ENCODE results near the gene AHRR. TPM values are rescaled to one million over a fixed set of nuclear protein-coding genes. Genes with fewer than 3 reads are reported as not detected.

AHRR gene
- total and polyA plus RNA-seq, 10 of the 15 experiments (the other 5 are each of a cell fraction or from before 2014, with no cell fraction given) = 0.90 to 35.2 (median 19.2) TPM

DNA sequence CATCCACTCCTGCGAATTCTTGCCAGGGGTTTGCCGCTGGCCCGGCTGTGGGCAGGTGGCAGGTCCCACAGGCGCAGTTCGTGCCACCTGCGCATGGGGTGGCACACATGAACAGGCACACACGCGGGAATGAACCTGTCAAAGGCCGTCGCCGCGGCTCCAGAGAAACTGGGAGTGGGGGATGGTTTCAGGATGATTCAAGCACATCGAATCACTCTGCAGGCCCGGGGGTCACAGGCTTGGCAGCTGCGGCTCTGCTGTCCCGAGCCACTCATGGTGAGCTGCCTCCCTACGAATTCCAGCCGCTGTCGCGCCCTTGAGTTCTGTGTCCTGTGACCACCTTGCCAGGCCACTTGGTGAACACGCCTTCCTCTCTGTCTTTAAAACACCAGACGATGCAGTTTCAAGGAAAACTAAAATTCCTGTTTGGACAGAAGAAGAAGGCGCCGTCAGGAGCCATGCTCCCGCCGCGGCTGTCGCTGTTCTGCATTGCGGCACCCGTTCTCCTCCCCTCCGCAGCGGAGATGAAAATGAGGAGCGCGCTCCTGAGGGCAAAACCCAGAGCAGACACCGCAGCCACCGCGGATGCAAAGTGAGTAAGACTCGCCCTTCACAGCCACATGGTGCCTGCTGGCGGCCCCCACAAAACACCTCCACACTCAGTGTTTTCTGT is 106.0 kb downstream of the AHRR start:
- Histone ChIP-seq H4K20me1 (ENCODE audit: control insufficient read depth, insufficient read depth) (no peaks in the 10 kb centered on the region), H3K36me3 (ENCODE audit: control insufficient read depth in 2 of 2, insufficient read depth in 2 of 2, low read length in 1 of 2) (peaks cover 3 to 21% of the 10 kb centered on the region in 2 experiments; a peak in 3 of 4 replicates), H3K4me1 (ENCODE audit: control insufficient read depth, insufficient read depth, low read length) (peaks cover 30% of the 10 kb centered on the region), H3K9ac (ENCODE audit: control insufficient read depth, insufficient read depth, low read length) (no peak overlapping the region), H3K27ac (ENCODE audit: control insufficient read depth, insufficient read depth) (no peak overlapping the region), H3K4me3 (no peak overlapping the region), H3K4me2 (ENCODE audit: control insufficient read depth, insufficient read depth) (no peak overlapping the region), H3K9me3 (replicated peaks; ENCODE audit: control insufficient read depth, insufficient read depth, low read length) (no peaks in the 10 kb centered on the region), H3K27me3 (replicated peaks in 1 of 2; ENCODE audit: control insufficient read depth in 2 of 2, insufficient read depth in 2 of 2, low read length in 1 of 2) (no peaks in the 10 kb centered on the region), H3K79me2 (ENCODE audit: control insufficient read depth, insufficient read depth, low read length) (no peaks in the 10 kb centered on the region; the same call in none of the 2 replicates), H2AFZ (ENCODE audit: control insufficient read depth, low read depth, low read length) (no peak overlapping the region)
- ChIA-PET RAD21 (ENCODE audit: unreplicated experiment) (interaction anchor here (6.0 kb wide), 1 partner anchor 111 kb away, joined by 82 read pairs; no protein-coding TSS in a partner anchor), POLR2A (no interaction called here), SMC1A (ENCODE audit: uncharacterized antibody, unreplicated experiment) (interaction anchor here (1.5 kb wide), 1 partner anchor 111 kb away, joined by 9 read pairs; no protein-coding TSS in a partner anchor), CTCF (interaction anchor here (0.7 to 6.4 kb wide), 2 partner anchors 49 to 109 kb away, joined by 3 to 126 read pairs; partner anchors contain the start of gene AHRR)
- 91% methylated on average over 39 of the region's 39 CpGs for WGBS (ENCODE audit: insufficient coverage, insufficient replicate concordance, low lambda C conversion rate, missing lambda C conversion rate)
- DNase-seq (ENCODE audit: low read depth, low spot score) = no peak
- intact Hi-C loops (cut with micrococcal nuclease; ENCODE audit: unreplicated experiment) = no loop called here
- BruUV-seq (replicated peaks) = no TSS peak
- no peak for ATAC-seq
- no peak for FAIRE-seq
- no peak for TF ChIP-seq CHD2 (IDR thresholded peaks at IDR 0.05; ENCODE audit: borderline replicate concordance, low read depth, low read length)
- TF ChIP-seq NFIC (IDR thresholded peaks at IDR 0.05; ENCODE audit: low read depth, low read length) = no peak
- no peak for TF ChIP-seq NRF1 (conservative IDR thresholded peaks at IDR 0.05; ENCODE audit: low read depth, low read length)
- no peak for TF ChIP-seq FOXM1 (IDR thresholded peaks at IDR 0.05; ENCODE audit: low read depth, low read length)
- TF ChIP-seq FOXK2 (IDR thresholded peaks at IDR 0.05) = no peak
- no peak for TF ChIP-seq PML (IDR thresholded peaks at IDR 0.05; ENCODE audit: low read length)
- no peak for TF ChIP-seq EED (IDR thresholded peaks at IDR 0.05; ENCODE audit: low read depth)
- in situ Hi-C loops (cut with MboI) = no loop called here

DNA sequence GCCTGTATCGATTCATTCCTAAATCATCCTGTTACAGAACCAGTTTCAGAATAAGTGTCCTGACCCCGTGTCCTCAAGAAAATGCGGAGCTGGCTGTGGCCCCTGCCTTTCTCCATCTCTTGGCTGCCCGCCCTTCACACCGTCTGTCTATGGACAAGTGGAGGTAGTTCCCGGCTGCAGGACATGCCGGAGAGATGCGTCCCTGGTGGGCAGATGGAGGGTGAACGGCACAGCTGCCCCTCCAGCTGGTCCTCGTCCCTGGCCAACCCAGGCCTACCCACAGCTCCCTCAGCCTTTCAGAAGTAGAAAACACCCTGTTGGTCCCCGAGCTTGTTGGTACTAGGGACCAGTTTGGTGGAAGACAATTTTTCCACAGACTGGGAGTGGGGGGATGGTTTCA is 106.7 kb downstream of the AHRR start:
- no peaks in the 10 kb centered on the region; the same call in none of the 2 replicates for H3K79me2 ChIP-seq (ENCODE audit: control insufficient read depth, insufficient read depth, low read length)
- 75% methylated on average over 11 of the region's 11 CpGs for WGBS (ENCODE audit: insufficient coverage, insufficient replicate concordance, low lambda C conversion rate, missing lambda C conversion rate)
- SMC1A ChIA-PET (ENCODE audit: uncharacterized antibody, unreplicated experiment) = interaction anchor here (0.6 to 1.5 kb wide), 2 partner anchors 108 to 112 kb away, joined by 3 to 9 read pairs; no protein-coding TSS in a partner anchor
- ATAC-seq (no peak), FAIRE-seq (no peak), DNase-seq (ENCODE audit: low read depth, low spot score) (no peak)
- no TSS peak for BruUV-seq (replicated peaks)
- H2AFZ ChIP-seq (ENCODE audit: control insufficient read depth, low read depth, low read length) = no peak overlapping the region
- POLR2A ChIA-PET = no interaction called here
- intact Hi-C loops (cut with micrococcal nuclease; ENCODE audit: unreplicated experiment) = no loop called here
- RAD21 ChIA-PET (ENCODE audit: unreplicated experiment) = interaction anchor here (6.0 kb wide), 1 partner anchor 111 kb away, joined by 82 read pairs; no protein-coding TSS in a partner anchor
- no peak overlapping the region for H3K9ac ChIP-seq (ENCODE audit: control insufficient read depth, insufficient read depth, low read length)
- in situ Hi-C loops (cut with MboI) = no loop called here
- no peaks in the 10 kb centered on the region for H4K20me1 ChIP-seq (ENCODE audit: control insufficient read depth, insufficient read depth)
- CTCF ChIA-PET = interaction anchor here (0.7 to 6.4 kb wide), 3 partner anchors 18 to 110 kb away, joined by 3 to 126 read pairs (median 5); partner anchors contain the start of gene AHRR
- H3K27ac ChIP-seq (ENCODE audit: control insufficient read depth, insufficient read depth) = no peak overlapping the region
- TF ChIP-seq, protein P1, sequence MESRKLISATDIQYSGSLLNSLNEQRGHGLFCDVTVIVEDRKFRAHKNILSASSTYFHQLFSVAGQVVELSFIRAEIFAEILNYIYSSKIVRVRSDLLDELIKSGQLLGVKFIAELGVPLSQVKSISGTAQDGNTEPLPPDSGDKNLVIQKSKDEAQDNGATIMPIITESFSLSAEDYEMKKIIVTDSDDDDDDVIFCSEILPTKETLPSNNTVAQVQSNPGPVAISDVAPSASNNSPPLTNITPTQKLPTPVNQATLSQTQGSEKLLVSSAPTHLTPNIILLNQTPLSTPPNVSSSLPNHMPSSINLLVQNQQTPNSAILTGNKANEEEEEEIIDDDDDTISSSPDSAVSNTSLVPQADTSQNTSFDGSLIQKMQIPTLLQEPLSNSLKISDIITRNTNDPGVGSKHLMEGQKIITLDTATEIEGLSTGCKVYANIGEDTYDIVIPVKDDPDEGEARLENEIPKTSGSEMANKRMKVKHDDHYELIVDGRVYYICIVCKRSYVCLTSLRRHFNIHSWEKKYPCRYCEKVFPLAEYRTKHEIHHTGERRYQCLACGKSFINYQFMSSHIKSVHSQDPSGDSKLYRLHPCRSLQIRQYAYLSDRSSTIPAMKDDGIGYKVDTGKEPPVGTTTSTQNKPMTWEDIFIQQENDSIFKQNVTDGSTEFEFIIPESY (IDR thresholded peaks at IDR 0.05) = no peak
- no peak for TF ChIP-seq MTA2 (IDR thresholded peaks at IDR 0.05; ENCODE audit: low read depth)
- peaks cover 30% of the 10 kb centered on the region for H3K4me1 ChIP-seq (ENCODE audit: control insufficient read depth, insufficient read depth, low read length)
- no peak overlapping the region for H3K4me3 ChIP-seq
- H3K36me3 ChIP-seq (ENCODE audit: control insufficient read depth in 2 of 2, insufficient read depth in 2 of 2, low read length in 1 of 2) = peaks cover 3 to 21% of the 10 kb centered on the region in 2 experiments; a peak in 3 of 4 replicates
- H3K4me2 ChIP-seq (ENCODE audit: control insufficient read depth, insufficient read depth) = no peak overlapping the region
- no peaks in the 10 kb centered on the region for H3K27me3 ChIP-seq (replicated peaks in 1 of 2; ENCODE audit: control insufficient read depth in 2 of 2, insufficient read depth in 2 of 2, low read length in 1 of 2)
- no peaks in the 10 kb centered on the region for H3K9me3 ChIP-seq (replicated peaks; ENCODE audit: control insufficient read depth, insufficient read depth, low read length)

Data from GM12878 (cell line).